GM18526 (cell line): ENCODE results near the gene ATRAID.

ENCODE experiments used
- POLR2A ChIP-seq: IDR thresholded peaks from 3 replicates; pipeline ENCODE4 v1.6.1; 2011; ENCODE audit not compliant: insufficient read length; ENCODE audit errors: extremely low read depth

Gene ATRAID

GRCh38 chr2:27250652-27251379, 39.0 kb downstream of the ATRAID start:
- no peak for TF ChIP-seq POLR2A

GRCh38 chr2:27251766-27252165, 39.9 kb downstream of the ATRAID start:
- TF ChIP-seq POLR2A, result no peak

GRCh38 chr2:27255187-27255586, 43.3 kb downstream of the ATRAID start:
- TF ChIP-seq POLR2A, result no peak

GRCh38 chr2:27255660-27256059, 43.8 kb downstream of the ATRAID start:
- no peak for TF ChIP-seq POLR2A

- TF ChIP-seq POLR2A, result no peak
Measured at GRCh38 chr2:27256855-27257454, 45.1 kb downstream of the ATRAID start.

GRCh38 chr2:27258051-27258450, 46.2 kb downstream of the ATRAID start:
- no peak for TF ChIP-seq POLR2A

GRCh38 chr2:27261241-27261925, 49.5 kb downstream of the ATRAID start:
- TF ChIP-seq POLR2A, result no peak

GRCh38 chr2:27261926-27262298, 50.1 kb downstream of the ATRAID start:
- no peak for TF ChIP-seq POLR2A

GRCh38 chr2:27262379-27263286, 50.8 kb downstream of the ATRAID start, which contains the start of gene SLC30A3:
Gene SLC30A3 (minus strand): TSS chr2:27263047. CDS start chr2:27262906, 141 bp downstream.
- TF ChIP-seq POLR2A, result no peak

GRCh38 chr2:27263287-27264252, 51.7 kb downstream of the ATRAID start:
- TF ChIP-seq POLR2A, result no peak

- TF ChIP-seq POLR2A, result no peak
Measured at GRCh38 chr2:27264253-27264752, 52.5 kb downstream of the ATRAID start.

GRCh38 chr2:27264753-27265535, 53.1 kb downstream of the ATRAID start:
- TF ChIP-seq POLR2A, result no peak

- no peak for TF ChIP-seq POLR2A
Measured at GRCh38 chr2:27265536-27265870, 53.7 kb downstream of the ATRAID start.
